IPS-18a (cell line): ENCODE measurements around the gene PRKAG2.

Experiments used
- H3K27ac ChIP-seq: one replicate; pipeline ENCODE4 v1.5.1; 2013; ENCODE audit warnings: low read length
- H3K27me3 ChIP-seq: one replicate; pipeline ENCODE4 v1.6.1; 2013; ENCODE audit warnings: mild to moderate bottlenecking, low read length; ENCODE audit not compliant: control insufficient read depth, insufficient read depth
- H3K36me3 ChIP-seq: one replicate; pipeline ENCODE4 v1.6.1; 2013; ENCODE audit warnings: low read depth, low read length; ENCODE audit not compliant: control insufficient read depth
- H3K4me1 ChIP-seq: one replicate; pipeline ENCODE4 v1.6.1; 2013; ENCODE audit warnings: low read depth, low read length; ENCODE audit not compliant: control insufficient read depth
- H3K4me3 ChIP-seq: one replicate; pipeline ENCODE4 v1.5.1; 2013; ENCODE audit warnings: low read length
- H3K9ac ChIP-seq: one replicate; pipeline ENCODE4 v1.6.1; 2013; ENCODE audit warnings: mild to moderate bottlenecking, low read length, moderate library complexity
- H3K9me3 ChIP-seq: one replicate; pipeline ENCODE4 v1.6.1; 2013; ENCODE audit warnings: low read depth, low read length; ENCODE audit not compliant: control insufficient read depth

Gene PRKAG2

GRCh38 chr7:151565541-151565940 is 311.4 kb downstream of the PRKAG2 start:
- Histone ChIP-seq H3K4me3 (no peak overlapping the region), H3K36me3 (no peaks in the 10 kb centered on the region), H3K9ac (no peak overlapping the region), H3K4me1 (peaks cover 10% of the 10 kb centered on the region), H3K27me3 (no peaks in the 10 kb centered on the region), H3K9me3 (no peaks in the 10 kb centered on the region), H3K27ac (no peak overlapping the region)

DNA sequence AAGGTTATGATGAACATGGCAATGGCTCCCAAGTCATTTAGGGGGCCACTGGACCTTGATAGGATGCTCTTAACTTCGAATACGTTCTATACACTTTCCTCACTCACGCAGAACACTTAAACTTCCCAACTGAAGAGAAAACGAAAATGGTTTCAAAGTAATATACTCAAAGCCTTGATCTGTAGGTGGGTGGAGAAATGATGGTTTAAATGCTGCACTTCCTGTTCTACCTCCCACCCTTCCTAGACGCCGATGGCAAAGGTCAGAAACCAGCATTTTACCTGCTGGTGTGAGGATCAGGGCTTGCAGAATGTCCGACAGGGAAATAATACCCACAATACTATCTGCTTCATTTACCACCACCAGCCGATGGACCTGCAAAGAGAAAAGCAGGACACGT is 316.7 kb downstream of the PRKAG2 start:
- no peak overlapping the region for H3K27ac ChIP-seq
- H3K27me3 ChIP-seq = no peaks in the 10 kb centered on the region
- H3K4me1 ChIP-seq = no peaks in the 10 kb centered on the region
- no peak overlapping the region for H3K9ac ChIP-seq
- no peak overlapping the region for H3K4me3 ChIP-seq
- H3K36me3 ChIP-seq = no peaks in the 10 kb centered on the region
- no peaks in the 10 kb centered on the region for H3K9me3 ChIP-seq

DNA sequence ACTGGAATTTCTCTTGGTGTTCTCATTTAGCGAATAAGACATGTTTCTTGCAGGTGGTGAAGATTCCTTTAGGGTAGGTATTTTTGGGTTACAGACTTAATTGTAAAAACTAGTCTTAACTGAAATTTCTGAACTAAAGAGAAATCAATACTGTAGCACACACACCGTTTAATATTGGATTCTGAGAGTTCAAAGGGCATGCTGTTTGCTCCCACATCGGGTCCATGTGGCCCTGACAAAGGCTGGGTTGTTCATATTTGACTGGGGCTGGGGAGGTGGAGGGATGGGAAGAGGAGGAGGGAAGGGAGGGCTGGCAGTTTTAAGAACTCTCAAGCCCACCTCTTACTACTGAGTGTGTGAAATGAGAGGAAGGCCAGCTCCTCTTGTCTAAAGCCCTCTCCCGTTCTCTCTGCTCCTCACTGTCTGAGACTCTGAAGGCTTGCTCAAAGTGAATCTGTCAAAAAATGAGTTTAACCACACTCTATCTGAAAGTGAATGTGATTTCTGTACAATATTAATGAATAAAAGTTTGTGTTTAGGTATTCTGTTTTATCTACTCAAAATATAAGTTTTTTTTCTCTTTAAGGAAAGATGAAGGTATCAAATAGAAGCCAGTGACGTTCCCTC is 317.2 kb downstream of the PRKAG2 start:
- H3K36me3 ChIP-seq = no peaks in the 10 kb centered on the region
- no peak overlapping the region for H3K27ac ChIP-seq
- no peaks in the 10 kb centered on the region for H3K4me1 ChIP-seq
- H3K4me3 ChIP-seq = no peak overlapping the region
- no peak overlapping the region for H3K9ac ChIP-seq
- no peaks in the 10 kb centered on the region for H3K27me3 ChIP-seq
- no peaks in the 10 kb centered on the region for H3K9me3 ChIP-seq

DNA sequence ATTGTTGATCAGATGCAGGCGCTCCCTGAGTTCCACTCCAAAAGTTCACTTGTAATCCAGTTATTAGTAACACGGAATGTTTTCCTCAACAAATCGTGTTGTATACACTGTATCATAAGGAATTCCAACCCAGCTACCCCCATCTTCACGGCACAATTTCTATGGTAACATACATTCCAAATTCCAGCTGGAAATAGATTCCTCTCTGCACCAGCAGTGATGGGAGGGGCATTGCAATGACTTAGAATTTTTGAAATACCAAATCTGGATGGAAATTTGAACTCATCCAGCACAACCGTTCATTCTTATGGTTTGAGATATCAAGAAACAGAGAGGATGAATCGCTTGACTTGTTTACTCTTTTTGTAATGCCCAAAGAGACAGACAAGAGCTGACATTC is 318.3 kb downstream of the PRKAG2 start:
- Histone ChIP-seq H3K36me3 (no peaks in the 10 kb centered on the region), H3K27ac (no peak overlapping the region), H3K4me3 (no peak overlapping the region), H3K4me1 (no peaks in the 10 kb centered on the region), H3K9ac (no peak overlapping the region), H3K9me3 (no peaks in the 10 kb centered on the region), H3K27me3 (no peaks in the 10 kb centered on the region)

DNA sequence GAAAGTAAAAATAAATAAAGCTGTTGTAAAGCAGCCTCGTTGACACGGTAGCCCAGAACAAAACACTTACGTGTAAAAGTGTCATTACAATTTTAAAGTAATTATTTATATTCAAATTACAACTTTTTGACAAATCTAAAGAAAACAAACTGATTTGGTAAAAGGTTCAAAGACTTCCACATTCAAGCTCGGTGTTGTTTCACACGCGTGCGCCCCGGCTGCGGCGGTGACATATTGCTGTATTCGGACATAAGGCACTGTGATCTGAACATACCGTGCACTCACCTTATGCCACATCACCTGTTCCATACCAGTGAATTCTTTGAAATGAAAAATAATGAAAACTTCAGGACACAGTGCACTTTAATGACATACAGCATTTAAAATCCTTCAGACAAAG is 320.3 kb downstream of the PRKAG2 start:
- no peaks in the 10 kb centered on the region for H3K4me1 ChIP-seq

GRCh38 chr7:151553356-151553755 is 323.6 kb downstream of the PRKAG2 start:
- no peak overlapping the region for H3K27ac ChIP-seq
- H3K4me3 ChIP-seq = no peak overlapping the region
- no peaks in the 10 kb centered on the region for H3K27me3 ChIP-seq
- H3K9me3 ChIP-seq = no peaks in the 10 kb centered on the region
- no peak overlapping the region for H3K9ac ChIP-seq
- no peaks in the 10 kb centered on the region for H3K4me1 ChIP-seq
- no peaks in the 10 kb centered on the region for H3K36me3 ChIP-seq

More for the DNA sequence above, 320.3 kb downstream of the PRKAG2 start:
- no peaks in the 10 kb centered on the region for H3K36me3 ChIP-seq
- H3K9me3 ChIP-seq = no peaks in the 10 kb centered on the region
- H3K9ac ChIP-seq = no peak overlapping the region
- H3K27me3 ChIP-seq = no peaks in the 10 kb centered on the region
- H3K27ac ChIP-seq = no peak overlapping the region
- no peak overlapping the region for H3K4me3 ChIP-seq

DNA sequence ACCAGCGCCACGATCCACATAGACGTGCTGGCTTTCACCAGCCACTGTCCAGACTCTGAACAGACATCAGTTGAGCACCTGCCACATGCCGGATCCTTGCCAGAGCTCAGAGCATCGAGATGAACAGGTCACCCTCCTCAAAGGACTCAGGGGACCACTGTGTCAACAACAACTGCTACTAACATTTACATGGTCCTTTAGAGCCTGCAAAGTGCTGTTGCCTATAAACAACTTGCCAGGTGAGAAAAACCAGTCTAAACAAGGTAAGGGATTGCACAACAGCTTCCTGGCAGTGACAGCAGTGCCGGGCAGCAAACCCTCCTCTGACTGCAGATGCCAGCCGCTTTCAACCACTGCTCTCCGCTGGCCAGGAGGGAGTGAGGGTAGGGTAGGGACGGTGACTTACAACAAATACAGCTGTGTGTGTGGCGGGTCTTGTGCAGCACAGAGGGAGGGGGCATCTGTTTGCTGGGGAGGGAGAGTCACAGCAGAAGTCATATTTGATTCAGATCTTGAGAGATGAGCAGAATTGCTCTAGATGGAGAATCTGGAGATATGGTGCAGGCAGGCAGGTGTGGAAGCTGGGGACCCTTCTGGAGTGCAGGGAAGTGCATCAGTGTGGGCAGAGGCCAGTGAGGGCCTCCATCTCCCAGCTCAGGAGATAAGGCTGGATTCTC is 324.4 kb downstream of the PRKAG2 start:
- Histone ChIP-seq H3K27me3 (no peaks in the 10 kb centered on the region), H3K4me1 (no peaks in the 10 kb centered on the region), H3K4me3 (no peak overlapping the region), H3K27ac (no peak overlapping the region), H3K9ac (no peak overlapping the region), H3K9me3 (no peaks in the 10 kb centered on the region), H3K36me3 (no peaks in the 10 kb centered on the region)

- Histone ChIP-seq H3K9me3 (no peaks in the 10 kb centered on the region), H3K27me3 (no peaks in the 10 kb centered on the region), H3K4me3 (no peak overlapping the region), H3K27ac (no peak overlapping the region), H3K36me3 (no peaks in the 10 kb centered on the region), H3K4me1 (no peaks in the 10 kb centered on the region), H3K9ac (no peak overlapping the region)
Measured at GRCh38 chr7:151551820-151552219, 325.1 kb downstream of the PRKAG2 start.

DNA sequence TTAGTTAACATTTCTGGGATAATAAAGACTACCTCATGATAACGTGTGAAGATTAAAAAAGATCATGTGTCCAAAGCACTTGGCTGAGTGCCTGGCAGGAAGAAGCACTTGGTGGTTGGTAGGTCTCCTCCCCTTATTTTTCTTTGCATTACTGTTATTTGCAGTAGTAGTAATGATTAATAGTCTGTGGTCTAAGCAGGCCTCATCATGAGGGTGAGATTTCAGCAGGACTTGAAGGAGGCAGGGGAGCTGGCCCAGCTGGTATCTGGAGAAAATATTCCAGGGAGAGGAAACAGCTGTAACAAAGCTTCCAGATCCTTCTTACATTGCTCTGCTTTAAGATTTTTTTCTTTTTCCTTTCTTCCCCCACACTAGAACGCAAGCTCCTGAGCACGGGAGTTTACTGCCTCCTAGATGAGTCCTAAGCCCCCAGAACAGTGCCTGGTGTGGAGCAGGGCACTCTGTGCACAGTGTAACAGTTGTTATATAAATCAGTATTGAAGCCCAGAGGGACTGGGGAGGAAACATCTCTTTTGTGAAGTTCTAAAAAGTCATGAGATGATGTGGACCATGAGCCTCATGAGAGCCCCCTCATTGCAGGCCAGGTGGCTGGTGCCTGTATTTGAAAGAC is 326.1 kb downstream of the PRKAG2 start:
- no peak overlapping the region for H3K27ac ChIP-seq
- H3K9ac ChIP-seq = no peak overlapping the region
- no peaks in the 10 kb centered on the region for H3K27me3 ChIP-seq
- no peaks in the 10 kb centered on the region for H3K4me1 ChIP-seq
- H3K36me3 ChIP-seq = no peaks in the 10 kb centered on the region
- no peak overlapping the region for H3K4me3 ChIP-seq
- no peaks in the 10 kb centered on the region for H3K9me3 ChIP-seq

- H3K9me3 ChIP-seq = no peaks in the 10 kb centered on the region
- no peak overlapping the region for H3K27ac ChIP-seq
- H3K9ac ChIP-seq = no peak overlapping the region
- H3K27me3 ChIP-seq = no peaks in the 10 kb centered on the region
- H3K36me3 ChIP-seq = no peaks in the 10 kb centered on the region
- H3K4me1 ChIP-seq = no peaks in the 10 kb centered on the region
- no peak overlapping the region for H3K4me3 ChIP-seq
Measured at GRCh38 chr7:151549644-151550043, 327.3 kb downstream of the PRKAG2 start.

GRCh38 chr7:151549083-151549482 is 327.8 kb downstream of the PRKAG2 start:
- no peaks in the 10 kb centered on the region for H3K27me3 ChIP-seq
- H3K9me3 ChIP-seq = no peaks in the 10 kb centered on the region
- no peak overlapping the region for H3K27ac ChIP-seq
- no peak overlapping the region for H3K9ac ChIP-seq
- H3K4me3 ChIP-seq = no peak overlapping the region
- no peaks in the 10 kb centered on the region for H3K36me3 ChIP-seq
- H3K4me1 ChIP-seq = no peaks in the 10 kb centered on the region

DNA sequence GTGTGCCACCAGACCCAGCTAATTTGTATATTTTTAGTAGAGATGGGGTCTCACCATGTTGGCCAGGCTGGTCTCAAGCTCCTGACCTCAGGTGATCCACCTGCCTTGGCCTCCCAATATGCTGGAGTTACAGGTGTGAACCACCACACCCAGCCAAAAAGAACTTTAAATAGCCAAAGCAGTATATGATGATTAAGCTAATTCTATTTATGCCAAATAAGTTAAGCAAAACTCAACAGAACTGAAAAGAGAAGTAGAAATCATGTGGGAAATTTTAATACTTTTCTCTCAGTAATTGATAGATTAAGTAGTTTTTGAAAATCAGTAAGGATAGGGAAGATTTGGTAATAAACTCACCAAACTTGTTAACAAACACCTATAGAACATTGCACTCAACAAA is 332.7 kb downstream of the PRKAG2 start:
- H3K9ac ChIP-seq = no peak overlapping the region
- H3K27ac ChIP-seq = no peak overlapping the region
- no peaks in the 10 kb centered on the region for H3K9me3 ChIP-seq
- H3K4me1 ChIP-seq = peaks cover 3% of the 10 kb centered on the region
- no peaks in the 10 kb centered on the region for H3K36me3 ChIP-seq
- no peak overlapping the region for H3K4me3 ChIP-seq
- H3K27me3 ChIP-seq = no peaks in the 10 kb centered on the region
